H1 (cell line): ENCODE data around the gene BTNL2. TPM values are rescaled to one million over a fixed set of nuclear protein-coding genes. Genes with fewer than 3 reads are reported as not detected.

Experiments used
- CTCF ChIA-PET: fragments of 300-600 bp; sonication (Branson Sonifier 250); formaldehyde crosslinking; loops from one replicate; lab custom pipeline; 2021; ENCODE audit not compliant: partially characterized antibody; lab: Charles Lee
- POLR2A ChIA-PET: fragments of 300-600 bp; sonication (Branson Sonifier 250); formaldehyde crosslinking; loops from one replicate; lab custom pipeline; 2021; ENCODE audit warnings: inconsistent platforms; ENCODE audit not compliant: partially characterized antibody; lab: Charles Lee
- DNase-seq, 2 experiments: peaks; one replicate each; pipeline versions ENCODE4 v3.0.0 to v3.0.0-alpha.2; 2010 to 2022; ENCODE audit warnings: low spot score in 2 of 2, low read depth in 1 of 2, mixed read lengths in 1 of 2
- FAIRE-seq: peaks from 2 replicates; lab custom pipeline; 2011; peaks lifted over from hg19 to GRCh38; lab: Jason Lieb, UNC
- H2AFZ ChIP-seq: 2 replicates; pipeline ENCODE4 v1.8.1; 2012; ENCODE audit warnings: low read length, inconsistent platforms
- H2AK5ac ChIP-seq: 2 replicates; pipeline ENCODE4 v1.6.1; 2013; ENCODE audit warnings: low read depth, low read length
- H2BK120ac ChIP-seq: replicated peaks from 2 replicates; pipeline ENCODE3; 2013; ENCODE audit warnings: low read depth, low read length, inconsistent platforms
- H2BK12ac ChIP-seq: 2 replicates; pipeline ENCODE4 v1.6.1; 2013; ENCODE audit warnings: low read depth, low read length
- H2BK15ac ChIP-seq: 2 replicates; pipeline ENCODE4 v1.6.1; 2013; ENCODE audit warnings: low read length
- H2BK20ac ChIP-seq: 2 replicates; pipeline ENCODE4 v1.6.1; 2013; ENCODE audit warnings: low read length
- H2BK5ac ChIP-seq: 2 replicates; pipeline ENCODE4 v1.6.1; 2013; ENCODE audit warnings: low read depth, low read length
- H3K14ac ChIP-seq: 2 replicates; pipeline ENCODE4 v1.6.1; 2013; ENCODE audit warnings: inconsistent platforms; ENCODE audit not compliant: insufficient read length
- H3K18ac ChIP-seq: 2 replicates; pipeline ENCODE4 v1.6.1; 2013; ENCODE audit warnings: low read length; ENCODE audit errors: extremely low read depth
- H3K23ac ChIP-seq: 2 replicates; pipeline ENCODE4 v1.6.1; 2013; ENCODE audit warnings: inconsistent platforms; ENCODE audit not compliant: insufficient read length
- H3K23me2 ChIP-seq: 2 replicates; pipeline ENCODE4 v1.6.1; 2013; ENCODE audit warnings: low read depth, low read length
- H3K27ac ChIP-seq: 2 replicates; pipeline ENCODE4 v1.6.1; 2011; ENCODE audit warnings: low read depth, low read length, inconsistent platforms
- H3K27me3 ChIP-seq, 4 experiments: replicated peaks in 1 of 4; 1 replicate in 1 of 4; 2 replicates in 3 of 4; pipeline versions ENCODE4 v1.6.1 to v1.8.1; 2011 to 2013; ENCODE audit warnings: low read length in 3 of 4, mild to moderate bottlenecking in 3 of 4, inconsistent platforms in 2 of 4, mixed read lengths in 2 of 4, moderate library complexity in 1 of 4; ENCODE audit not compliant: control insufficient read depth in 3 of 4, insufficient read depth in 3 of 4; ENCODE audit errors: extremely low read depth in 1 of 4
- H3K36me3 ChIP-seq, 4 experiments: 2 replicates each; pipeline versions ENCODE4 v1.6.1 to v1.8.1; 2011 to 2013; ENCODE audit warnings: mild to moderate bottlenecking in 4 of 4, low read length in 3 of 4, moderate library complexity in 2 of 4, control low read depth in 1 of 4, inconsistent platforms in 1 of 4; ENCODE audit not compliant: insufficient read depth in 4 of 4, control insufficient read depth in 2 of 4
- H3K4ac ChIP-seq: replicated peaks from 2 replicates; pipeline ENCODE3; 2013; ENCODE audit warnings: low read length, low read depth, mixed read lengths, inconsistent platforms; ENCODE audit not compliant: insufficient read length
- H3K4me1 ChIP-seq, 4 experiments: replicated peaks in 1 of 4; 1 replicate in 1 of 4; 2 replicates in 3 of 4; pipeline versions ENCODE4 v1.6.1 to v1.8.1; 2011 to 2013; ENCODE audit warnings: low read length in 3 of 4, inconsistent platforms in 2 of 4, mixed read lengths in 1 of 4; ENCODE audit not compliant: insufficient read depth in 4 of 4, control insufficient read depth in 3 of 4
- H3K4me2 ChIP-seq, 2 experiments: 2 replicates each; pipeline versions ENCODE4 v1.6.1 to v1.8.1; 2011 to 2013; ENCODE audit warnings: low read depth in 2 of 2, low read length in 2 of 2, control low read depth in 1 of 2, inconsistent platforms in 1 of 2, mild to moderate bottlenecking in 1 of 2; ENCODE audit not compliant: insufficient read depth in 1 of 2
- H3K4me3 ChIP-seq, 4 experiments: fragments of 200-600, 300-600 bp in 1 of 4; sonication (generic), shearing (Covaris generic), sonication (Bioruptor Twin) in 1 of 4; 2 replicates each; pipeline versions ENCODE4 v1.5.1 to v1.8.1; 2011 to 2016; ENCODE audit warnings: low read length in 4 of 4, low read depth in 3 of 4, control low read depth in 2 of 4, inconsistent platforms in 2 of 4, mild to moderate bottlenecking in 2 of 4, mixed read lengths in 1 of 4, moderate library complexity in 1 of 4; ENCODE audit not compliant: insufficient read depth in 2 of 4; ENCODE audit errors: extremely low read depth in 1 of 4
- H3K56ac ChIP-seq: replicated peaks from 2 replicates; pipeline ENCODE3; 2013; ENCODE audit warnings: low read depth, mild to moderate bottlenecking, mixed read lengths, low read length, inconsistent platforms; ENCODE audit not compliant: insufficient read length
- H3K79me1 ChIP-seq: 2 replicates; pipeline ENCODE4 v1.6.1; 2013; ENCODE audit warnings: low read depth, low read length, control low read depth
- H3K79me2 ChIP-seq, 2 experiments: 2 replicates each; pipeline versions ENCODE4 v1.6.1 to v1.8.1; 2012 to 2013; ENCODE audit warnings: low read length in 2 of 2, mild to moderate bottlenecking in 2 of 2, inconsistent platforms in 1 of 2; ENCODE audit not compliant: insufficient read depth in 2 of 2, control insufficient read depth in 1 of 2
- H3K9ac ChIP-seq, 4 experiments: replicated peaks in 1 of 4; 1 replicate in 1 of 4; 2 replicates in 3 of 4; pipeline versions ENCODE4 v1.6.1 to v1.8.1; 2011 to 2013; ENCODE audit warnings: low read depth in 3 of 4, low read length in 3 of 4, control low read depth in 2 of 4, mild to moderate bottlenecking in 2 of 4, moderate library complexity in 2 of 4, inconsistent platforms in 1 of 4; ENCODE audit errors: extremely low read depth in 1 of 4
- H3K9me3 ChIP-seq, 2 experiments: 2 replicates each; pipeline versions ENCODE4 v1.6.1 to v1.8.1; 2012 to 2013; ENCODE audit warnings: mild to moderate bottlenecking in 2 of 2, moderate library complexity in 2 of 2, control low read depth in 1 of 2, inconsistent platforms in 1 of 2, low read depth in 1 of 2, low read length in 1 of 2, mixed read lengths in 1 of 2; ENCODE audit not compliant: insufficient read depth in 2 of 2
- H4K20me1 ChIP-seq, 2 experiments: replicated peaks in 1 of 2; 2 replicates each; pipeline versions ENCODE3 to v1.8.1; 2011 to 2013; ENCODE audit warnings: inconsistent platforms in 2 of 2, low read length in 2 of 2, mild to moderate bottlenecking in 1 of 2; ENCODE audit not compliant: insufficient read depth in 2 of 2, control insufficient read depth in 1 of 2
- H4K5ac ChIP-seq: 2 replicates; pipeline ENCODE4 v1.6.1; 2013; ENCODE audit warnings: low read length, low read depth, mixed read lengths, inconsistent platforms; ENCODE audit not compliant: insufficient read length
- H4K8ac ChIP-seq: 2 replicates; pipeline ENCODE4 v1.8.0; 2013; ENCODE audit warnings: mild to moderate bottlenecking, moderate library complexity, low read length, inconsistent platforms; ENCODE audit not compliant: insufficient read depth; ENCODE audit errors: extremely low read depth
- H4K91ac ChIP-seq: replicated peaks from 2 replicates; pipeline ENCODE3; 2013; ENCODE audit warnings: low read length, mixed read lengths, inconsistent platforms; ENCODE audit not compliant: insufficient read length
- BRCA1 ChIP-seq: IDR thresholded peaks from 2 replicates; pipeline ENCODE4 v1.6.1; 2012; ENCODE audit warnings: low read depth, low read length, improper control_type of control experiment
- CBX8 ChIP-seq: fragments of 300-800, 300-1000 bp; sonication (generic); IDR thresholded peaks from 2 replicates; pipeline ENCODE4 v1.7.1; 2016; ENCODE audit warnings: low read depth, low read length, borderline replicate concordance
- CEBPB ChIP-seq: IDR thresholded peaks from 2 replicates; pipeline ENCODE4 v1.6.1; 2012; ENCODE audit warnings: low read depth, low read length
- CHD1 ChIP-seq: IDR thresholded peaks from 2 replicates; pipeline ENCODE4 v1.6.1; 2012; ENCODE audit warnings: low read depth, low read length, improper control_type of control experiment
- CTCF ChIP-seq, 3 experiments: IDR thresholded peaks; 1 replicate in 2 of 3; 2 replicates in 1 of 3; pipeline versions ENCODE4 v1.5.1 to v1.6.1; 2011; ENCODE audit warnings: low read length in 3 of 3, mild to moderate bottlenecking in 3 of 3, inconsistent platforms in 2 of 3, low read depth in 1 of 3, moderate library complexity in 1 of 3; ENCODE audit not compliant: insufficient read depth in 1 of 3; ENCODE audit errors: control extremely low read depth in 1 of 3
- POLR2A ChIP-seq, 2 experiments: IDR thresholded peaks; 1 replicate in 1 of 2; 2 replicates in 1 of 2; pipeline ENCODE4 v1.6.1; 2011; ENCODE audit warnings: low read depth in 2 of 2, low read length in 2 of 2, mild to moderate bottlenecking in 2 of 2; ENCODE audit errors: control extremely low read depth in 1 of 2
- POLR2AphosphoS5 ChIP-seq: IDR thresholded peaks from 2 replicates; pipeline ENCODE4 v1.6.1; 2011; ENCODE audit warnings: low read depth, low read length
- RAD21 ChIP-seq, 2 experiments: IDR thresholded peaks in 1 of 2; conservative IDR thresholded peaks in 1 of 2; 2 replicates each; pipeline ENCODE4 v1.6.1; 2011; ENCODE audit warnings: low read depth in 2 of 2, low read length in 2 of 2, improper control_type of control experiment in 1 of 2, inconsistent platforms in 1 of 2, mild to moderate bottlenecking in 1 of 2, moderate library complexity in 1 of 2
- RBBP5 ChIP-seq: IDR thresholded peaks from 2 replicates; pipeline ENCODE4 v1.7.1; 2012; ENCODE audit warnings: low read depth, mild to moderate bottlenecking, inconsistent platforms, low read length, moderate library complexity, borderline replicate concordance
- SAP30 ChIP-seq: fragments of 300-600 bp; sonication (generic); IDR thresholded peaks from 2 replicates; pipeline ENCODE4 v1.7.1; 2012; ENCODE audit warnings: low read length, moderate library complexity, mild to moderate bottlenecking, inconsistent platforms; ENCODE audit not compliant: insufficient read depth, insufficient replicate concordance
- USF2 ChIP-seq: IDR thresholded peaks from 2 replicates; pipeline ENCODE4 v1.6.1; 2011; ENCODE audit warnings: low read length, improper control_type of control experiment
- polyA plus RNA-seq, 7 experiments: library from polyadenylated mRNA; depleted of rRNA in 3 of 7; stranded (reverse) in 5 of 7; unstranded in 2 of 7; fragments of >200 nt in 5 of 7; fragments of 200-250 nt in 2 of 7; gene quantifications; 1 replicate in 5 of 7; 2 replicates in 1 of 7; 4 replicates in 1 of 7; pipeline versions ENCODE4 v1.2.1 to v1.2.3, GENCODE V29; 2011 to 2013; ENCODE audit warnings: missing spikeins in 2 of 7, mixed read lengths in 2 of 7
- total RNA-seq: library from RNA; stranded (reverse); fragmentation: NEBNext Ultra II Directional; extraction: Animal tissue kit (Norgen Biotek cat#: 25700); gene quantifications from 2 replicates; pipeline ENCODE4 v1.2.1, GENCODE V29; 2021

Gene BTNL2
- total and polyA plus RNA-seq, 2 of the 8 experiments (the other 6 are each of a cell fraction or from before 2014, with no cell fraction given), result not detected

GRCh38 chr6:32447932-32448331, 41.0 kb upstream of the BTNL2 start:
- POLR2A ChIA-PET, result no interaction called here
- H3K4me3 ChIP-seq, result no peak overlapping the region
- DNase-seq (no peak), FAIRE-seq (no peak)
- no peaks in the 10 kb centered on the region for H3K79me1 ChIP-seq
- H4K5ac ChIP-seq, result no peak overlapping the region
- H3K23me2 ChIP-seq, result no peaks in the 10 kb centered on the region
- H3K27me3 ChIP-seq, result no peaks in the 10 kb centered on the region
- no peak overlapping the region for H2BK5ac ChIP-seq
- H3K79me2 ChIP-seq, result no peaks in the 10 kb centered on the region
- no peak overlapping the region for H3K4ac ChIP-seq
- H3K4me1 ChIP-seq, result no peaks in the 10 kb centered on the region
- H3K27ac ChIP-seq, result no peak overlapping the region
- H4K8ac ChIP-seq, result no peak overlapping the region
- H4K20me1 ChIP-seq, result no peaks in the 10 kb centered on the region
- H3K36me3 ChIP-seq, result no peaks in the 10 kb centered on the region
- H2BK15ac ChIP-seq, result no peak overlapping the region
- no peak overlapping the region for H2BK12ac ChIP-seq
- no peak overlapping the region for H3K14ac ChIP-seq
- no peak overlapping the region for H3K9ac ChIP-seq
- no peak overlapping the region for H3K4me2 ChIP-seq
- no peak overlapping the region for H3K23ac ChIP-seq
- H2BK120ac ChIP-seq, result no peak overlapping the region
- CTCF ChIA-PET, result interaction anchor here (0.7 to 2.1 kb wide), 5 partner anchors 13 to 338 kb away, joined by 3 to 6 read pairs (median 4); no protein-coding TSS in a partner anchor
- no peak overlapping the region for H3K18ac ChIP-seq
- H4K91ac ChIP-seq, result no peak overlapping the region
- no peak overlapping the region for H2AFZ ChIP-seq
- peaks cover 0 to 5% of the 10 kb centered on the region in 2 experiments; a peak in 2 of 4 replicates for H3K9me3 ChIP-seq
- H3K56ac ChIP-seq, result no peak overlapping the region
- no peak overlapping the region for H2AK5ac ChIP-seq
- H2BK20ac ChIP-seq, result no peak overlapping the region
- no peak for TF ChIP-seq USF2
- TF ChIP-seq CTCF (IDR thresholded peaks at IDR 0.05; ENCODE audit: control extremely low read depth in 1 of 3, insufficient read depth in 1 of 3, low read depth in 1 of 3, low read length in 3 of 3), result no peak
- TF ChIP-seq CBX8, result no peak
- no peak for TF ChIP-seq POLR2AphosphoS5
- TF ChIP-seq POLR2A (IDR thresholded peaks at IDR 0.05; ENCODE audit: control extremely low read depth in 1 of 2, low read depth in 2 of 2, low read length in 2 of 2), result no peak
- no peak for TF ChIP-seq CHD1
- TF ChIP-seq CEBPB, result no peak
- no peak for TF ChIP-seq RBBP5
- no peak for TF ChIP-seq SAP30
- no peak for TF ChIP-seq RAD21 (IDR thresholded peaks at IDR 0.05 in 1 of 2, conservative IDR thresholded peaks at IDR 0.05 in 1 of 2; ENCODE audit: low read depth in 2 of 2, low read length in 2 of 2)
- no peak for TF ChIP-seq BRCA1
